Astrocyte of the hippocampus (primary cell): ENCODE results near the gene ETV2.
"Not testable (repeated sequence)": the region's sequence is repeated elsewhere in the genome, so short reads cannot be mapped to it uniquely, and the experiment has no call there.

Experiments
- DNase-seq: peaks from one replicate; pipeline ENCODE4 v3.0.0; 2011; ENCODE audit warnings: low read depth, low spot score

The ETV2 gene

GRCh38 chr19:35628565-35629331 is 12.8 kb upstream of the ETV2 start, which contains the start of gene RBM42:
TSS of gene RBM42 (plus strand) at chr19:35629036. CDS start at chr19:35629154, 118 bp downstream.
- DNase-seq, result peak; percentile 99

GRCh38 chr19:35629332-35629633 is 12.3 kb upstream of the ETV2 start:
- no peak for DNase-seq

GRCh38 chr19:35633727-35634440 is 7.7 kb upstream of the ETV2 start:
- DNase-seq, result no peak

- no peak for DNase-seq
Observed at GRCh38 chr19:35636651-35637050, 4.9 kb upstream of the ETV2 start.

- DNase-seq, result no peak
Observed at GRCh38 chr19:35637165-35637564, 4.4 kb upstream of the ETV2 start.

GRCh38 chr19:35639321-35639639 is 2.3 kb upstream of the ETV2 start:
- no peak for DNase-seq

- DNase-seq, result no peak
Observed at GRCh38 chr19:35639863-35640262, 1.7 kb upstream of the ETV2 start.

GRCh38 chr19:35642312-35642711 is 767 bp downstream of the ETV2 start:
- no peak for DNase-seq

- no peak for DNase-seq
Observed at GRCh38 chr19:35642798-35643254, 1.3 kb downstream of the ETV2 start.

- peak; percentile 90 for DNase-seq
Observed at GRCh38 chr19:35643255-35644205, 2.0 kb downstream of the ETV2 start.

GRCh38 chr19:35644206-35644986 is 2.9 kb downstream of the ETV2 start:
- DNase-seq, result peak; percentile 96

GRCh38 chr19:35644987-35645679 is 3.6 kb downstream of the ETV2 start:
- peak; percentile 73 for DNase-seq

- DNase-seq, result no peak
Observed at GRCh38 chr19:35645680-35646511, 4.4 kb downstream of the ETV2 start.

- DNase-seq, result peak; percentile 98
Observed at GRCh38 chr19:35648017-35648961, 6.7 kb downstream of the ETV2 start, which contains the start of gene COX6B1. TSS of gene COX6B1 (plus strand) at chr19:35648323. CDS start at chr19:35651244, 2,921 bp downstream.

GRCh38 chr19:35650581-35650980 is 9.0 kb downstream of the ETV2 start:
- DNase-seq, result no peak

GRCh38 chr19:35654828-35655227 is 13.3 kb downstream of the ETV2 start:
- DNase-seq, result not testable (repeated sequence)

GRCh38 chr19:35655600-35655999 is 14.1 kb downstream of the ETV2 start:
- DNase-seq, result no peak

GRCh38 chr19:35656700-35657099 is 15.2 kb downstream of the ETV2 start:
- no peak for DNase-seq
